Activated CD4-positive, alpha-beta T cell treated with anti-CD3 and anti-CD28 coated beads, Interleukin-2, amount 10 ng/mL, durations not matched to agents 7 days and 5 days (primary cell): ENCODE results near the gene PKNOX1. TPM values are rescaled to one million over a fixed set of nuclear protein-coding genes. Genes with fewer than 3 reads are reported as not detected.

Experiments
- CTCF ChIA-PET: fragments of 350-600 bp; sonication (Branson Sonifier 250); formaldehyde crosslinking; loops from one replicate; lab custom pipeline; 2021; ENCODE audit warnings: antibody characterized with exemption; lab: Charles Lee
- POLR2A ChIA-PET: fragments of 350-600 bp; sonication (Branson Sonifier 250); formaldehyde crosslinking; loops from one replicate; lab custom pipeline; 2021; ENCODE audit warnings: antibody characterized with exemption; lab: Charles Lee
- DNase-seq: peaks from one replicate; pipeline ENCODE4 v3.0.0-alpha.2; 2020
- H3K27ac Mint-ChIP-seq: one replicate; pipeline ENCODE4 v1.8.0; 2021; ENCODE audit warnings: mild to moderate bottlenecking, moderate library complexity, mixed read lengths
- H3K27me3 Mint-ChIP-seq: one replicate; pipeline ENCODE4 v1.8.0; 2021; ENCODE audit warnings: mixed read lengths
- H3K36me3 Mint-ChIP-seq: one replicate; pipeline ENCODE4 v1.8.0; 2021; ENCODE audit warnings: low read depth, mixed read lengths
- H3K4me1 Mint-ChIP-seq: one replicate; pipeline ENCODE4 v1.8.0; 2021; ENCODE audit warnings: mixed read lengths
- H3K4me3 Mint-ChIP-seq: one replicate; pipeline ENCODE4 v1.8.0; 2021; ENCODE audit warnings: mild to moderate bottlenecking, moderate library complexity, mixed read lengths
- H3K9me3 Mint-ChIP-seq: one replicate; pipeline ENCODE4 v1.8.0; 2021; ENCODE audit warnings: mixed read lengths
- total RNA-seq, 2 experiments: library from RNA; stranded (reverse); gene quantifications; one replicate each; pipeline ENCODE4 v1.2.3, GENCODE V29; 2021

PKNOX1 gene
- total RNA-seq, 2 experiments from 2014 or later = 28.7 to 30.1 TPM

DNA sequence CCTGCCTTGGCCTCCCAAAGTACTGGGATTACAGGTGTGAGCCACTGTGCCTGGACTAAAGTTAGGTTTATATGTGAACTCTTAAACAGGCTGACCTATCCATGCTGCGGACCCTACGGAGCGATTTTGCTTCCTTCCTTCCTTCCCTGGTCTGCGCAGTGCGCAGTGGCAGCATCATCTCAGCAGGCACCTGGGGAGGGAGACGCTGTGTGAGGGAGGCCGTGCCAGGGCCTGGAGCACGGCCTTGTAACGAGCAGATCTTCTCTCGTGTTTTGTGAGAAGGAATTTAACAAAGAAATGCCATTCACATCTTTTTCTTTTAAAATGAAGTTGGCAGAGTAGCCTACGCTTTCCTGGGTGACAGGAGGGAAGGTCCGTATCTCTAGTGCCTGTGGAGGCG, 45.8 kb downstream of the PKNOX1 start:
- ChIA-PET POLR2A (no interaction called here), CTCF (no interaction called here)
- H3K4me3 Mint-ChIP-seq = no peak overlapping the region
- no peak for DNase-seq
- H3K4me1 Mint-ChIP-seq = peaks cover 6% of the 10 kb centered on the region
- no peaks in the 10 kb centered on the region for H3K9me3 Mint-ChIP-seq
- H3K36me3 Mint-ChIP-seq = peaks cover 28% of the 10 kb centered on the region
- no peak overlapping the region for H3K27ac Mint-ChIP-seq
- no peaks in the 10 kb centered on the region for H3K27me3 Mint-ChIP-seq

GRCh38 chr21:43020771-43021170, 46.4 kb downstream of the PKNOX1 start:
- CTCF ChIA-PET = no interaction called here
- DNase-seq = no peak
- POLR2A ChIA-PET = no interaction called here
- Mint-ChIP-seq H3K36me3 (peaks cover 30% of the 10 kb centered on the region), H3K9me3 (no peaks in the 10 kb centered on the region), H3K27me3 (no peaks in the 10 kb centered on the region), H3K4me1 (peaks cover 2% of the 10 kb centered on the region), H3K27ac (peak overlapping the region; percentile 19), H3K4me3 (no peak overlapping the region)

DNA sequence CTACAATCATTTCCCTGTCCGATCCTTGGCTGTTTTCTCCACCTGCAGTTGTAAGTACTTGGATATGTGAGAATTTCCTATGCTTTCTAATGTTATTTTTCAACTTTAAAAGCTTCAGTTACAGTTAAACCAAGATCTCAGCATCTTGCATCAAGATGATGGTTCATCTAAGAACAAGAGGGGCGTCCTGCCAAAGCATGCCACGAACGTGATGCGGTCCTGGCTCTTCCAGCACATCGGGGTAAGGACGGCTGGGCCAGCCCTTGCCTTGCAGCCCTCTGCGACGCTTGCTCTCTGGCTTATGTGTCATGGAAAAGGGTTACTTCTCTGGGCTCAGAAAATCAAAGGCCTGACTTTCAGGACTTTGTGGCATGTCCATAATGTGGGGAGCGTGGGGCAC, 46.8 kb downstream of the PKNOX1 start:
- Mint-ChIP-seq H3K4me1 (no peaks in the 10 kb centered on the region), H3K9me3 (no peaks in the 10 kb centered on the region), H3K27me3 (no peaks in the 10 kb centered on the region), H3K4me3 (no peak overlapping the region), H3K36me3 (peaks cover 26% of the 10 kb centered on the region), H3K27ac (no peak overlapping the region)
- CTCF ChIA-PET = no interaction called here
- no peak for DNase-seq
- POLR2A ChIA-PET = no interaction called here

DNA sequence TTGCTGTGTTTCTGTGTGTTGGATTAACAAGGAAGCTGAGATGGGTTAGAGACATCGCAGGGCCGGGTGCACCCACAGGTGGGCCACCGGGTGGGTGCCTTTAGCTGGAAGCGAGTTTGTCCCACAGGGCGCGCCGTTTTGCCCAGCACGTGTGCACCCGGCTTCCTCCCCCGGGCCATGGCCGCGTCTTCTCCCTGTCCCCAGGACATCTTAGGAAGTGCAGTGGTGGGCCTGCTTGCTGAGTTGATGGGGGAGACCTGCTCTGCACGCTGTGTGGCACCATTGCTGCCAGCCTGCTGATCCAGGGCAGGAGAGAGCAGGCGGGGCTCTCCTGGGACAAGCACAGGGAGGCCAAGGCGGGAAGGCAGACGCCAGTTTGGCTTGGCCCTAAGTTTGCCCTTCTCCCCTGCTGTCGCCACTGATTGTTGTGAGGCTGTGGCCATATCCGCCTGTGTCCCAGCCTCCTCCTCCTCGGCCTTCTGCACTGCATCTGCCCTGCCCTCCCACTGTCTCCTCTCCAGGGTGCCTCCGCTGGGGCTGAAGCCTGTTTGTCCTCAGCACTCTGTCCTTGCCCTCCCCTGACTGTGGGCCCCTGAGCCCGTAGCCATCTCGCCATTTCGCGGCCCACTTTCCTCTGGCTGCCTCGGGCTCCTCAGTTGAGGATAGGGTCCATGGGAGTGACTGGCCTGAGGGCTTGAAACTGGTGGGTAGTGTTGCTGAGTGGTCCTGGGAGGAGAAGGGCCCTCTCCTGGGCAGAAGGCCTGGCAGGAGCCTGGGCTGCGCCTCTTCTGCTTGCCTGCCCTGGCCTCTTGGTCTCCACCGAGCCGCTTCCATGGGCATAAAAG, 47.6 kb downstream of the PKNOX1 start:
- H3K4me1 Mint-ChIP-seq = no peaks in the 10 kb centered on the region
- H3K36me3 Mint-ChIP-seq = peaks cover 21% of the 10 kb centered on the region
- ChIA-PET CTCF (no interaction called here), POLR2A (no interaction called here)
- DNase-seq = no peak
- no peak overlapping the region for H3K4me3 Mint-ChIP-seq
- H3K27ac Mint-ChIP-seq = peak overlapping the region; percentile 37
- H3K27me3 Mint-ChIP-seq = no peaks in the 10 kb centered on the region
- no peaks in the 10 kb centered on the region for H3K9me3 Mint-ChIP-seq

DNA sequence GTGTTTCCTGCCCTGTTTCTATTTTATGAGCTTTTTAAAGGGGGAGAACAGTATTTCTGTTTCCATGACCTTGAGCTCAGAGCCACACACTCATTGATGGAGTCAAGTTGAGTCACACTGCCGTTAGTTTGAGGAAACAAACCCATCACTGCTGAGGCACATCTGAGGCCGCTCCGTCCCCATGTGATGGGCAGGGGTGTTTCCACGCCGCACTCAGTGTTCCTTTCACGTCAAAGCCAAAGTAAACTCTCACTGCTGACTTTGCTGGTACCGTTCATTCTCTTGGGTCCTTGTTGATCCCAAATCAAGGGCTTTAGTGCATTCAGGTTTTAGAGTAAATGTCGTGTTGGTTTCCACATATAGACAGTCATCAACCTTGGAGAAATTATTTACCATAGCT, 48.8 kb downstream of the PKNOX1 start:
- Mint-ChIP-seq H3K27ac (no peak overlapping the region), H3K36me3 (peaks cover 22% of the 10 kb centered on the region), H3K4me3 (no peak overlapping the region), H3K27me3 (no peaks in the 10 kb centered on the region), H3K9me3 (no peaks in the 10 kb centered on the region), H3K4me1 (no peaks in the 10 kb centered on the region)
- CTCF ChIA-PET = interaction anchor here (0.5 kb wide), 1 partner anchor 8 kb away, joined by 3 read pairs; no protein-coding TSS in a partner anchor
- DNase-seq = no peak
- POLR2A ChIA-PET = interaction anchor here (0.7 kb wide), 1 partner anchor 441 kb away, joined by 3 read pairs; no protein-coding TSS in a partner anchor

DNA sequence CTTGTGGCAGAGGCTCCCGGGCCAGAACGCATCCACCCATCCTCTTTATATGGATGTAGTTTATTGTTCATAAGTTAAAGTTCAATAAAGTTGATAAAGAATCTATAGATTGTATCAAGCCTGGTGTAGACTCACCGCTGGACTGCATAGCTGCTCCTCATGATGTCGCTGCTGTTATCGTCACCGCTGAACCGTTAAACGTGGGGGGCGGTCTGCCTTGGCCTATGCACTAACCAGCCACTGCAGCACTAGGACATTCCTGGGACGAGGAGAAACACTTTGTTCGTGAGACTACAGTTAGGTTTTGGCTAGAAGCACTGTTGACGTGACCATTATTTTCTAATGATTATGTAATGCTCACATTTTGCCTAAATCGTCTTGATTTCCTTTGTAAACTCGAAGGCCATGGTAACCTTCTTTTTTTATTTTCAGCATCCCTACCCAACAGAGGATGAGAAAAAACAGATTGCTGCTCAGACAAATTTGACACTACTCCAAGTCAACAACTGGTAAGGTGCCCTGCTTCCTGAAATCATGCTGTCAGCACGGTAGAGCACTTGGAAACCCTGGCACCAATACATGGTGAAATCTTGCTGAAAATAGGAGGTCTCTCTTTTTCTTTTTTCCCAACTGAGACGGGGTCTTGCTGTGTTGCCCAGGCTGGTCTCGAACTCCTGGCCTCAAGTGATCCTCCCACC, 50.2 kb downstream of the PKNOX1 start:
- H3K36me3 Mint-ChIP-seq = peaks cover 32% of the 10 kb centered on the region
- H3K9me3 Mint-ChIP-seq = no peaks in the 10 kb centered on the region
- no peak for DNase-seq
- no peaks in the 10 kb centered on the region for H3K4me1 Mint-ChIP-seq
- no peaks in the 10 kb centered on the region for H3K27me3 Mint-ChIP-seq
- no peak overlapping the region for H3K4me3 Mint-ChIP-seq
- POLR2A ChIA-PET = no interaction called here
- H3K27ac Mint-ChIP-seq = no peak overlapping the region
- CTCF ChIA-PET = no interaction called here

DNA sequence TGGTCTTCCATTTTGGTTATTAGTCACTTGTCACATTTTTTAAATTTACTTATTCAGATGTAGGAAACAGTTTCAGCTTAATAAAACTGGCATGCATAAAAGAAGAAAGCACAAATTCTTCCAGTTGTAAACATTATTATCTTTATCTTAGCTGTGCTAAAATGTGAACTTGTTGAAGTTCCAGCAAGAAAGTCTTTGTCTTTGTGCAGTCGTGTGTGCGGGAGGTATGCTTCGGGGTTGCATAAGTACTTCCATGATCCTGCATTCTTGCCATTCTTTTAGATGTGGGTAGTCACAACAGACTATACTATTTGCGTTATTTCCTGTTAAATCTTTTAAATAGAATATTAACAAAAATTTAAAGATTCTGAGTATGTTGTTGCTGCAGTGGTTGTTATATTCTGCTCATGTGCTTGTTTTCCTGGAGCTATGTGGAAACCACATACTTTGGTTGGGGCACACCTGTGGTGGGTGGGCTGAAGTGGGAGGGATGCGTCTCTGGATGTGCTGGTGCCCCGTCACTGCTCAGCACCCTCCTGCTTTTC, 51.3 kb downstream of the PKNOX1 start:
- CTCF ChIA-PET = no interaction called here
- H3K9me3 Mint-ChIP-seq = no peaks in the 10 kb centered on the region
- no peaks in the 10 kb centered on the region for H3K27me3 Mint-ChIP-seq
- POLR2A ChIA-PET = no interaction called here
- peaks cover 32% of the 10 kb centered on the region for H3K36me3 Mint-ChIP-seq
- H3K27ac Mint-ChIP-seq = no peak overlapping the region
- H3K4me1 Mint-ChIP-seq = no peaks in the 10 kb centered on the region
- H3K4me3 Mint-ChIP-seq = no peak overlapping the region
- no peak for DNase-seq

- Mint-ChIP-seq H3K4me3 (no peak overlapping the region), H3K4me1 (no peaks in the 10 kb centered on the region), H3K36me3 (peaks cover 36% of the 10 kb centered on the region), H3K9me3 (no peaks in the 10 kb centered on the region), H3K27ac (no peak overlapping the region), H3K27me3 (no peaks in the 10 kb centered on the region)
- no peak for DNase-seq
- ChIA-PET CTCF (no interaction called here), POLR2A (no interaction called here)
These were observed 53.7 kb downstream of the PKNOX1 start for GRCh38 chr21:43027846-43028731.

GRCh38 chr21:43029785-43030184, 55.4 kb downstream of the PKNOX1 start:
- Mint-ChIP-seq H3K27ac (no peak overlapping the region), H3K27me3 (no peaks in the 10 kb centered on the region), H3K9me3 (no peaks in the 10 kb centered on the region), H3K36me3 (peaks cover 33% of the 10 kb centered on the region), H3K4me3 (no peak overlapping the region), H3K4me1 (no peaks in the 10 kb centered on the region)
- no peak for DNase-seq
- CTCF ChIA-PET = no interaction called here
- POLR2A ChIA-PET = no interaction called here

DNA sequence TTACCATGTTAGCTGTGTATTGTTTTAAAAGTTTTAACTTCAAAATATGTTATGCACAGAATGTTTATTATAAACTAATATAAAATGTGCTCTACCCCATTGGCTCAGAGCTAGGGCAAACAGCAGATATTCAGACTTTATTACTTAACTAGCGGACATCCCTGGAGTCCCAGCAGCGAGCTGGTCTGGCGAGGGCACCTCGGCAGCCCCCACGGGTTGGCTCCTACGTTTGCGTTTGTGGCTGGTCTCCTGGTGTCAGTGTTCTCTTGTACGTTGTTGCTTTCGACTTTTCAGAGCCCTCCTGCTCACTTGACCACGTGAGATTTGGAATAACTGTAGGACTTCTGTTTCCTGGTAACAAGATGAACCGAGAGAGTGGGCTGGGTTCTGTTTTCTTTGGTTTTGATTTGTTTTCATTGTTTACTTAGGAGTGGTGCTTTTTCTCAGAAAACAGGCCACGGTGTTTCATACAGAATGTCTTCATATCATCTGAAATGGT, 56.8 kb downstream of the PKNOX1 start:
- POLR2A ChIA-PET = no interaction called here
- Mint-ChIP-seq H3K4me3 (no peak overlapping the region), H3K4me1 (no peaks in the 10 kb centered on the region), H3K9me3 (no peaks in the 10 kb centered on the region), H3K27ac (no peak overlapping the region), H3K36me3 (peaks cover 24% of the 10 kb centered on the region), H3K27me3 (no peaks in the 10 kb centered on the region)
- CTCF ChIA-PET = interaction anchor here (0.6 kb wide), 1 partner anchor 8 kb away, joined by 3 read pairs; no protein-coding TSS in a partner anchor
- no peak for DNase-seq

- ChIA-PET POLR2A (no interaction called here), CTCF (no interaction called here)
- Mint-ChIP-seq H3K27ac (no peak overlapping the region), H3K9me3 (no peaks in the 10 kb centered on the region), H3K36me3 (peaks cover 15% of the 10 kb centered on the region), H3K4me3 (no peak overlapping the region), H3K27me3 (no peaks in the 10 kb centered on the region), H3K4me1 (no peaks in the 10 kb centered on the region)
- DNase-seq = no peak
These were observed 59.7 kb downstream of the PKNOX1 start for GRCh38 chr21:43034101-43034500.

- ChIA-PET CTCF (no interaction called here), POLR2A (no interaction called here)
- Mint-ChIP-seq H3K4me1 (no peaks in the 10 kb centered on the region), H3K9me3 (no peaks in the 10 kb centered on the region), H3K27me3 (no peaks in the 10 kb centered on the region), H3K27ac (no peak overlapping the region), H3K4me3 (no peak overlapping the region), H3K36me3 (peaks cover 10% of the 10 kb centered on the region)
- DNase-seq = no peak
These were observed 60.5 kb downstream of the PKNOX1 start for GRCh38 chr21:43034826-43035225.
